Peyer's patch (tissue), 4 donors: ENCODE results near the gene SURF1.
"Not testable (repeated sequence)": the region's sequence is repeated elsewhere in the genome, so short reads cannot be mapped to it uniquely, and the experiment has no call there.

Experiments used
- POLR2A ChIP-seq, 2 donors: fragments of 450-650 bp; IDR thresholded peaks; one replicate each; pipeline ENCODE4 v1.5.1; 2017; ENCODE audit warnings: antibody characterized with exemption in 2 of 2, mild to moderate bottlenecking in 2 of 2, moderate library complexity in 2 of 2
- TF ChIP-seq, protein P1 (sequence below), 6 experiments: fragments of 450-650 bp in 4 of 6; fragments of 200-600 bp in 2 of 6; sonication (generic) in 1 of 6; IDR thresholded peaks; one replicate each; pipeline ENCODE4 v1.5.1; 2017 to 2019; ENCODE audit warnings: antibody characterized with exemption in 6 of 6, mild to moderate bottlenecking in 3 of 6, moderate library complexity in 1 of 6

DNA sequence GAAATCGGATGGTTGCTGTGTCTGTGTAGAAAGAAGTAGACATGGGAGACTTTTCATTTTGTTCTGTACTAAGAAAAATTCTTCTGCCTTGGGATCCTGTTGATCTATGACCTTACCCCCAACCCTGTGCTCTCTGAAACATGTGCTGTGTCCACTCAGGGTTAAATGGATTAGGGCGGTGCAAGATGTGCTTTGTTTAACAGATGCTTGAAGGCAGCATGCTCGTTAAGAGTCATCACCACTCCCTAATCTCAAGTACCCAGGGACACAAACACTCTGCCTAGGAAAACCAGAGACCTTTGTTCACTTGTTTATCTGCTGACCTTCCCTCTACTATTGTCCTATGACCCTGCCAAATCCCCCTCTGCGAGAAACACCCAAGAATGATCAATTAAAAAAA lies 35.2 kb upstream of the SURF1 start:
- TF ChIP-seq, protein P1, sequence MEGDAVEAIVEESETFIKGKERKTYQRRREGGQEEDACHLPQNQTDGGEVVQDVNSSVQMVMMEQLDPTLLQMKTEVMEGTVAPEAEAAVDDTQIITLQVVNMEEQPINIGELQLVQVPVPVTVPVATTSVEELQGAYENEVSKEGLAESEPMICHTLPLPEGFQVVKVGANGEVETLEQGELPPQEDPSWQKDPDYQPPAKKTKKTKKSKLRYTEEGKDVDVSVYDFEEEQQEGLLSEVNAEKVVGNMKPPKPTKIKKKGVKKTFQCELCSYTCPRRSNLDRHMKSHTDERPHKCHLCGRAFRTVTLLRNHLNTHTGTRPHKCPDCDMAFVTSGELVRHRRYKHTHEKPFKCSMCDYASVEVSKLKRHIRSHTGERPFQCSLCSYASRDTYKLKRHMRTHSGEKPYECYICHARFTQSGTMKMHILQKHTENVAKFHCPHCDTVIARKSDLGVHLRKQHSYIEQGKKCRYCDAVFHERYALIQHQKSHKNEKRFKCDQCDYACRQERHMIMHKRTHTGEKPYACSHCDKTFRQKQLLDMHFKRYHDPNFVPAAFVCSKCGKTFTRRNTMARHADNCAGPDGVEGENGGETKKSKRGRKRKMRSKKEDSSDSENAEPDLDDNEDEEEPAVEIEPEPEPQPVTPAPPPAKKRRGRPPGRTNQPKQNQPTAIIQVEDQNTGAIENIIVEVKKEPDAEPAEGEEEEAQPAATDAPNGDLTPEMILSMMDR (IDR thresholded peaks at IDR 0.05) = not testable (repeated sequence)
- not testable (repeated sequence) for TF ChIP-seq POLR2A (IDR thresholded peaks at IDR 0.05)
